HG03139 (cell line): Measurements from ENCODE around the gene CAMK2N1.
"Not testable (repeated sequence)": the region's sequence is repeated elsewhere in the genome, so short reads cannot be mapped to it uniquely, and the experiment has no call there.

Experiments used
- ATAC-seq: cut with Tn5 transposase; IDR thresholded peaks from one replicate; pipeline ENCODE4 v1.9.1; 2021; ENCODE audit not compliant: unreplicated experiment

Gene CAMK2N1

GRCh38 chr1:20496725-20497383, 10.8 kb upstream of the CAMK2N1 start:
- not testable (repeated sequence) for ATAC-seq

GRCh38 chr1:20496241-20496661, 10.2 kb upstream of the CAMK2N1 start:
- no peak for ATAC-seq

- no peak for ATAC-seq
Measured at GRCh38 chr1:20495661-20496060, 9.7 kb upstream of the CAMK2N1 start.

GRCh38 chr1:20494609-20495311, 8.8 kb upstream of the CAMK2N1 start:
- no peak for ATAC-seq

GRCh38 chr1:20493839-20494608, 8.0 kb upstream of the CAMK2N1 start:
- ATAC-seq: no peak

GRCh38 chr1:20493309-20493708, 7.3 kb upstream of the CAMK2N1 start:
- no peak for ATAC-seq

GRCh38 chr1:20492751-20493150, 6.7 kb upstream of the CAMK2N1 start:
- no peak for ATAC-seq

- ATAC-seq: no peak
Measured at GRCh38 chr1:20491866-20492265, 5.9 kb upstream of the CAMK2N1 start.

GRCh38 chr1:20491178-20491577, 5.2 kb upstream of the CAMK2N1 start:
- no peak for ATAC-seq

GRCh38 chr1:20487236-20487590, 1.2 kb upstream of the CAMK2N1 start:
- ATAC-seq: no peak

GRCh38 chr1:20486457-20487235, 636 bp upstream of the CAMK2N1 start:
- ATAC-seq: no peak

GRCh38 chr1:20484519-20485462, 1.2 kb downstream of the CAMK2N1 start:
- ATAC-seq: no peak

GRCh38 chr1:20483833-20484518, 2.0 kb downstream of the CAMK2N1 start:
- no peak for ATAC-seq

- no peak for ATAC-seq
Measured at GRCh38 chr1:20483098-20483832, 2.7 kb downstream of the CAMK2N1 start.

GRCh38 chr1:20481643-20482498, 4.1 kb downstream of the CAMK2N1 start:
- ATAC-seq: no peak

- no peak for ATAC-seq
Measured at GRCh38 chr1:20480951-20481617, 4.9 kb downstream of the CAMK2N1 start.

- ATAC-seq: no peak
Measured at GRCh38 chr1:20480243-20480944, 5.6 kb downstream of the CAMK2N1 start.
